GM12892 (cell line): ENCODE data around the gene HDGF.

ENCODE experiments used
- POLR2AphosphoS5 ChIP-seq: IDR thresholded peaks from 2 replicates; pipeline ENCODE4 v1.6.1; 2011; ENCODE audit warnings: low read depth, low read length, control low read depth
- TAF1 ChIP-seq: IDR thresholded peaks from 2 replicates; pipeline ENCODE4 v1.6.1; 2011; ENCODE audit warnings: low read depth, mild to moderate bottlenecking, control low read depth, low read length, borderline replicate concordance

DNA sequence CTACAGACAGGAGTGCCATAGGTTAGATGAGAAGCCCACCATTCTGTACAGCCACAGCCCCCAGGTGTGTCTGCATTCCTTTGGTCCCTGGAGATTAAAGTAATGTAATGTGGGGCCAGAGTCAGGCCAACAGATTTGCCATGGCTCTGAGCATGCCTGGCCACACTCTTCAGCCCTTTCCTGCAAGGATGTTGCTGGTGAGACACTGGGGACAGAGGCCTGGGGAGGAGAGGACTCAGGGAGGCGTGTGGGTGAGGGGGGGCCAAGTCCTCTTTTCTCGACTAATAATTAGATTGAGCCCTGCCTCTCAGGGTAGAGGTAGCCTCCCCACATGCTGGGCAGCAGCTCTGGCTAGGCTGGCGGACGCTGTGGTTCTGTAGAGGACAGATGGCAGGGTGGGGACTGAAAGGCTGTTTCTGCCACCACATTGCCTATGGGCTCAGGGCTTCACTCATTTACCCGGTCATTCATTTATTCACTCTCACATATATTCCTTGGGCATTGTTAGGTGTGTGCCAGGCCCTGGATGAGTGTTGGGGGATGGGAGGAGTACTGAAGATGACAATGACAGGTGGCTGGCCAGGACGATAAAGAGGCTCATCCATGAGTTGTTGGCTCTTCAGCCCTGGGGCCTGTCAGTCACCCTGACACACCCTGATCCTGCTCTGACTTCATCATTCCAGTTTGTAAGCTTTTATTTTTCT lies 8.8 kb upstream of the HDGF start:
- no peak for TF ChIP-seq TAF1
- no peak for TF ChIP-seq POLR2AphosphoS5
